H1 (cell line): Measurements from ENCODE around the gene MTX2.

Experiments used
- EP300 ChIP-seq, 2 experiments: IDR thresholded peaks; 1 replicate in 1 of 2; 2 replicates in 1 of 2; pipeline ENCODE4 v1.6.1; 2011 to 2012; ENCODE audit warnings: low read depth in 2 of 2, low read length in 2 of 2, mild to moderate bottlenecking in 2 of 2, borderline replicate concordance in 1 of 2, inconsistent platforms in 1 of 2, moderate library complexity in 1 of 2
- JUN ChIP-seq: IDR thresholded peaks from 2 replicates; pipeline ENCODE4 v1.6.1; 2011; ENCODE audit warnings: low read depth, mild to moderate bottlenecking, improper control_type of control experiment, low read length
- RFX5 ChIP-seq: IDR thresholded peaks from 2 replicates; pipeline ENCODE4 v1.6.1; 2011; ENCODE audit warnings: low read depth, low read length, improper control_type of control experiment, borderline replicate concordance
- USF2 ChIP-seq: IDR thresholded peaks from 2 replicates; pipeline ENCODE4 v1.6.1; 2011; ENCODE audit warnings: low read length, improper control_type of control experiment
- YY1 ChIP-seq: IDR thresholded peaks from 2 replicates; pipeline ENCODE4 v1.6.1; 2011; ENCODE audit warnings: low read depth, mild to moderate bottlenecking, low read length

- TF ChIP-seq JUN = no peak
- no peak for TF ChIP-seq RFX5
- TF ChIP-seq EP300 (IDR thresholded peaks at IDR 0.05; ENCODE audit: borderline replicate concordance in 1 of 2, low read depth in 2 of 2, low read length in 2 of 2) = no peak
- no peak for TF ChIP-seq USF2
- TF ChIP-seq YY1 = no peak
These were observed 10.9 kb downstream of the MTX2 start for GRCh38 chr2:176280156-176280555.
